Panc1 (cell line): Measurements from ENCODE around the gene ESCO1. TPM values are rescaled to one million over a fixed set of nuclear protein-coding genes. Genes with fewer than 3 reads are reported as not detected.

Experiments used
- ATAC-seq: fragments of 200-7000 bp; cut with Tn5 transposase; 2 replicates; pipeline ENCODE4 v1.9.1; 2020; ENCODE audit warnings: mild to moderate bottlenecking, moderate library complexity
- BruUV-seq: library from RNA; stranded (reverse); fragments of 400-500 nt; replicated peaks from 2 replicates; lab custom pipeline; 2021; lab: Mats Ljungman, UMichigan
- CTCF ChIA-PET: fragments of 300-600 bp; sonication (Branson Sonifier 250); formaldehyde crosslinking; loops from one replicate; lab custom pipeline; 2022; ENCODE audit warnings: antibody characterized with exemption; lab: Charles Lee
- POLR2A ChIA-PET: fragments of 300-600 bp; sonication (Branson Sonifier 250); formaldehyde crosslinking; loops from one replicate; lab custom pipeline; 2022; ENCODE audit warnings: antibody characterized with exemption; lab: Charles Lee
- DNase-seq: peaks from one replicate; pipeline ENCODE4 v3.0.0-alpha.2; 2010; ENCODE audit warnings: low read depth, low spot score
- H3K27ac ChIP-seq: 2 replicates; pipeline ENCODE4 v1.5.1; 2011; ENCODE audit warnings: mild to moderate bottlenecking, low read length, inconsistent platforms
- H3K27me3 ChIP-seq: fragments of 200-500 bp; sonication (Bioruptor generic); 2 replicates; pipeline ENCODE4 v1.6.0; 2014; ENCODE audit warnings: low read length, inconsistent platforms; ENCODE audit not compliant: control insufficient read depth, insufficient read depth
- H3K36me3 ChIP-seq: fragments of 200-500 bp; sonication (Bioruptor generic); 2 replicates; pipeline ENCODE4 v1.5.1; 2014; ENCODE audit warnings: inconsistent platforms, mild to moderate bottlenecking, low read length, moderate library complexity; ENCODE audit not compliant: control insufficient read depth, insufficient read depth
- H3K4me1 ChIP-seq: 2 replicates; pipeline ENCODE4 v1.5.1; 2011; ENCODE audit warnings: inconsistent platforms, mild to moderate bottlenecking, low read length, moderate library complexity; ENCODE audit not compliant: control insufficient read depth, insufficient read depth
- H3K4me3 ChIP-seq, 2 experiments: 2 replicates each; pipeline ENCODE4 v1.5.1; 2011 to 2012; ENCODE audit warnings: low read depth in 2 of 2, low read length in 2 of 2, mild to moderate bottlenecking in 2 of 2, inconsistent platforms in 1 of 2, moderate library complexity in 1 of 2
- H3K9me3 ChIP-seq: fragments of 200-500 bp; sonication (Bioruptor generic); 2 replicates; pipeline ENCODE4 v1.5.1; 2014; ENCODE audit warnings: low read depth, mild to moderate bottlenecking, inconsistent platforms, low read length, moderate library complexity; ENCODE audit not compliant: control insufficient read depth, insufficient read depth
- CTCF ChIP-seq: fragments of 450-650 bp; IDR thresholded peaks from 2 replicates; pipeline ENCODE4 v1.5.1; 2017; ENCODE audit warnings: mild to moderate bottlenecking
- POLR2AphosphoS5 ChIP-seq: IDR thresholded peaks from 2 replicates; pipeline ENCODE4 v1.6.1; 2012; ENCODE audit warnings: mild to moderate bottlenecking, low read depth, low read length, moderate library complexity
- SIN3A ChIP-seq: IDR thresholded peaks from 2 replicates; pipeline ENCODE4 v1.6.1; 2012; ENCODE audit warnings: low read depth, mild to moderate bottlenecking, low read length, moderate library complexity, borderline replicate concordance; ENCODE audit not compliant: insufficient read depth
- TCF7L2 ChIP-seq: IDR thresholded peaks from 2 replicates; pipeline ENCODE4 v1.6.1; 2011; ENCODE audit warnings: mild to moderate bottlenecking, low read depth, low read length, inconsistent platforms
- in situ Hi-C: cut with HindIII; loops from 2 replicates; pipeline ENCODE4 v1.10.0; 2016; ENCODE audit warnings: low sequenced_read_pairs, low pct_unique_long_range_greater_than_20kb
- intact Hi-C: fragments of 100-400 bp; cut with micrococcal nuclease; formaldehyde crosslinking; loops from one replicate; pipeline ENCODE4 v1.10.0; 2022; ENCODE audit not compliant: unreplicated experiment
- total RNA-seq: library from RNA; stranded (reverse); gene quantifications from one replicate; pipeline ENCODE4 v1.2.1, GENCODE V29; 2021; ENCODE audit not compliant: unreplicated experiment
- TF ChIP-seq, protein P1 (sequence below), 2 experiments: IDR thresholded peaks; 2 replicates each; pipeline ENCODE4 v1.6.1; 2011 to 2012; ENCODE audit warnings: low read depth in 2 of 2, control low read depth in 1 of 2, low read length in 1 of 2, mild to moderate bottlenecking in 1 of 2, moderate library complexity in 1 of 2; ENCODE audit not compliant: insufficient read depth in 1 of 2

Gene ESCO1
- total RNA-seq, 1 experiment from 2014 or later = 15.4 TPM

DNA sequence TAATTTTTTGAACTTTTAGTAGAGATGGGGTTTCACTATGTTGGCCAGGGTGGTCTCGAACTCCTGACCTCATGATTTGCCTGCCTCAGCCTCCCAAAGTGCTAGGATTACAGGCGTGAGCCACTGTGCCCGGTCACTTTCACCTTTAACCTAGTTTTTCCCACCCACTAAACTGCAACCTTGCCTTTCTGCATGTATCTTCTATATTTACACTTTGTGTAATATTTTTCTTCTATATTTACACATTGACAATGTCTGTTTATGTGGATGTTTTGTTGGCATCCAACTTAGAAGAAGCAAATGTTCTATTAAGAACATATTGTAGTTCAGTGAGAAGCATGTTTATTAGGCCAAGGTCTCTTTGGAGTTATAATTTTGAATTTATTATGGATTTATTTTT is 38.3 kb upstream of the ESCO1 start:
- ATAC-seq = no peak
- Histone ChIP-seq H3K4me1 (no peaks in the 10 kb centered on the region), H3K27me3 (no peaks in the 10 kb centered on the region), H3K9me3 (no peaks in the 10 kb centered on the region), H3K4me3 (no peak overlapping the region), H3K36me3 (no peaks in the 10 kb centered on the region), H3K27ac (no peak overlapping the region)
- in situ Hi-C loops = no loop called here
- TF ChIP-seq TCF7L2 (no peak), CTCF (no peak)
- CTCF ChIA-PET = no interaction called here
- no peak for DNase-seq
- POLR2A ChIA-PET = no interaction called here
- intact Hi-C loops = no loop called here
- no TSS peak for BruUV-seq

- Histone ChIP-seq H3K9me3 (no peaks in the 10 kb centered on the region), H3K4me3 (no peak overlapping the region), H3K27me3 (no peaks in the 10 kb centered on the region), H3K27ac (no peak overlapping the region), H3K36me3 (peaks cover 2% of the 10 kb centered on the region; the same call in 1 of the 2 replicates), H3K4me1 (no peaks in the 10 kb centered on the region)
- TF ChIP-seq, protein P1, sequence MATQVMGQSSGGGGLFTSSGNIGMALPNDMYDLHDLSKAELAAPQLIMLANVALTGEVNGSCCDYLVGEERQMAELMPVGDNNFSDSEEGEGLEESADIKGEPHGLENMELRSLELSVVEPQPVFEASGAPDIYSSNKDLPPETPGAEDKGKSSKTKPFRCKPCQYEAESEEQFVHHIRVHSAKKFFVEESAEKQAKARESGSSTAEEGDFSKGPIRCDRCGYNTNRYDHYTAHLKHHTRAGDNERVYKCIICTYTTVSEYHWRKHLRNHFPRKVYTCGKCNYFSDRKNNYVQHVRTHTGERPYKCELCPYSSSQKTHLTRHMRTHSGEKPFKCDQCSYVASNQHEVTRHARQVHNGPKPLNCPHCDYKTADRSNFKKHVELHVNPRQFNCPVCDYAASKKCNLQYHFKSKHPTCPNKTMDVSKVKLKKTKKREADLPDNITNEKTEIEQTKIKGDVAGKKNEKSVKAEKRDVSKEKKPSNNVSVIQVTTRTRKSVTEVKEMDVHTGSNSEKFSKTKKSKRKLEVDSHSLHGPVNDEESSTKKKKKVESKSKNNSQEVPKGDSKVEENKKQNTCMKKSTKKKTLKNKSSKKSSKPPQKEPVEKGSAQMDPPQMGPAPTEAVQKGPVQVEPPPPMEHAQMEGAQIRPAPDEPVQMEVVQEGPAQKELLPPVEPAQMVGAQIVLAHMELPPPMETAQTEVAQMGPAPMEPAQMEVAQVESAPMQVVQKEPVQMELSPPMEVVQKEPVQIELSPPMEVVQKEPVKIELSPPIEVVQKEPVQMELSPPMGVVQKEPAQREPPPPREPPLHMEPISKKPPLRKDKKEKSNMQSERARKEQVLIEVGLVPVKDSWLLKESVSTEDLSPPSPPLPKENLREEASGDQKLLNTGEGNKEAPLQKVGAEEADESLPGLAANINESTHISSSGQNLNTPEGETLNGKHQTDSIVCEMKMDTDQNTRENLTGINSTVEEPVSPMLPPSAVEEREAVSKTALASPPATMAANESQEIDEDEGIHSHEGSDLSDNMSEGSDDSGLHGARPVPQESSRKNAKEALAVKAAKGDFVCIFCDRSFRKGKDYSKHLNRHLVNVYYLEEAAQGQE (IDR thresholded peaks at IDR 0.05; ENCODE audit: insufficient read depth in 1 of 2, low read depth in 2 of 2, low read length in 1 of 2) = no peak
- TF ChIP-seq POLR2AphosphoS5 (no peak), SIN3A (no peak), CTCF (no peak), TCF7L2 (no peak)
- ChIA-PET CTCF (no interaction called here), POLR2A (interaction anchor here (0.6 kb wide), 1 partner anchor 442 kb away, joined by 6 read pairs; no protein-coding TSS in a partner anchor)
- intact Hi-C loops = no loop called here
- ATAC-seq = no peak
- BruUV-seq = no TSS peak
- no peak for DNase-seq
- in situ Hi-C loops = no loop called here
These were observed 36.3 kb upstream of the ESCO1 start for GRCh38 chr18:21636769-21637168.
